Uterus (tissue), 2 donors: ENCODE results near the gene BCKDK.
"Not testable (repeated sequence)": the region's sequence is repeated elsewhere in the genome, so short reads cannot be mapped to it uniquely, and the experiment has no call there.

Source experiments
- CTCF ChIP-seq, 4 experiments: fragments of 200-600 bp in 2 of 4; fragments of 450-650 bp in 2 of 4; sonication (generic) in 2 of 4; IDR thresholded peaks; one replicate each; pipeline ENCODE4 v1.5.1; 2016 to 2019; ENCODE audit warnings: antibody characterized with exemption in 4 of 4, mild to moderate bottlenecking in 2 of 4, moderate library complexity in 1 of 4
- POLR2A ChIP-seq, 2 donors: fragments of 450-650 bp; IDR thresholded peaks; one replicate each; pipeline ENCODE4 v1.6.1; 2016; ENCODE audit warnings: antibody characterized with exemption in 2 of 2, mild to moderate bottlenecking in 1 of 2, moderate library complexity in 1 of 2

DNA sequence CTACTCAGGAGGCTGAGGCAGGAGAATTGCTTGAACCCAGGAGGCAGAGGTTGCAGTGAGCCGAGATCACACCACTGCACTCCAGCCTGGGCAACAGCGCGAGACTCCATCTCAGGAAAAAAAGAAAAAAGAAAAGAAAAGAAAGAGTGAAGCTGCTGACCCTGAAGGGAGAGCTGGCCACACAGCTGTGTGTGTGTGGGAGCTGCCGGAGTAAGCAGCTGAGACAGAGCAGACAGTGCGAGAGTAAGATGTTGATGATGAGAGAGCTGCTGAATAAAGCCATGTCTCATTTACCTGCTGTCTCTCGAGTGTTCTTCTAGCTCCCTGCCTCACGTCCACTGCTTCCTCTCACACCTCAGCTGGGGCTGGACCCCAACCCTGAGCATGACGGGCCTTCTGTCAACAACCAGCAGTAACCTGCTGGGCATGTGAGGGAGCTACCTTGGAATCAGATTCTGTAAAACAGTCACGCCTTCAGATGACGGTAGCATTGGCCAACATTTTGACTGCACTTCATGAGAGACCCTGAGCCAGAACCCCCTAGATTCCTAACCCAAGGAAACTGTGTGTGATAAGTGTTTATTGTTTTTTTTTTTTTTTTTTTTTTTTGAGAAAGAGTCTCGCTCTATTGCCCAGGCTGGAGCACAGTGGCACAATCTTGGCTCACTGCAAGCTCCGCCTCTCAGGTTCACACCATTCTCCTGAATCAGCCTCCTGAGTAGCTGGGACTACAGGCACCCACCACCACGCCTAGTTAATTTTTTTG lies 7.1 kb upstream of the BCKDK start:
- TF ChIP-seq CTCF, POLR2A (IDR thresholded peaks at IDR 0.05): not testable (repeated sequence)
